ENCODE results near the gene COPS7A. TPM values are rescaled to one million over a fixed set of nuclear protein-coding genes. Genes with fewer than 3 reads are reported as not detected.

COPS7A gene
- total RNA-seq, 1 experiment from 2014 or later = 125 TPM

Other genes starting within 250 kb of the COPS7A start
- gene MRPL51, start 230.8 kb upstream of the COPS7A start, total RNA-seq (2014; rRNA removed; shearing (Covaris generic); ENCODE audit: low replicate concordance) = 140 and 315 TPM in 2 replicates
- gene NCAPD2, start 229.9 kb upstream of the COPS7A start, total RNA-seq (2014; rRNA removed; shearing (Covaris generic); ENCODE audit: low replicate concordance) = 60.2 and 95.9 TPM in 2 replicates
- gene GAPDH, start 189.5 kb upstream of the COPS7A start, total RNA-seq (2014; rRNA removed; shearing (Covaris generic); ENCODE audit: low replicate concordance) = 4,502 and 8,561 TPM in 2 replicates
- 6.1 and 13.2 TPM in 2 replicates for gene IFFO1, start 168.0 kb upstream of the COPS7A start, total RNA-seq (2014; rRNA removed; shearing (Covaris generic); ENCODE audit: low replicate concordance)
- gene NOP2, start 155.8 kb upstream of the COPS7A start, total RNA-seq (2014; rRNA removed; shearing (Covaris generic); ENCODE audit: low replicate concordance) = 64.5 and 90.4 TPM in 2 replicates
- 155 and 166 TPM in 2 replicates for gene CHD4, start 116.7 kb upstream of the COPS7A start, total RNA-seq (2014; rRNA removed; shearing (Covaris generic); ENCODE audit: low replicate concordance)
- gene LPAR5, start 88.1 kb upstream of the COPS7A start, total RNA-seq (2014; rRNA removed; shearing (Covaris generic); ENCODE audit: low replicate concordance) = 0.03 TPM in 1 of 2 replicates, not detected in the other
- gene ACRBP, start 76.6 kb upstream of the COPS7A start, total RNA-seq (2014; rRNA removed; shearing (Covaris generic); ENCODE audit: low replicate concordance) = not detected in 2 replicates
- gene ING4, start 60.9 kb upstream of the COPS7A start, total RNA-seq (2014; rRNA removed; shearing (Covaris generic); ENCODE audit: low replicate concordance) = 30.1 and 33.1 TPM in 2 replicates
- gene ZNF384, start 34.7 kb upstream of the COPS7A start, total RNA-seq (2014; rRNA removed; shearing (Covaris generic); ENCODE audit: low replicate concordance) = 9.3 and 21.9 TPM in 2 replicates
- gene PIANP, start 23.2 kb upstream of the COPS7A start, total RNA-seq (2014; rRNA removed; shearing (Covaris generic); ENCODE audit: low replicate concordance) = not detected in 2 replicates
- 178 and 274 TPM in 2 replicates for gene MLF2, start 29.1 kb downstream of the COPS7A start, total RNA-seq (2014; rRNA removed; shearing (Covaris generic); ENCODE audit: low replicate concordance)
- gene PTMS, start 42.3 kb downstream of the COPS7A start, total RNA-seq (2014; rRNA removed; shearing (Covaris generic); ENCODE audit: low replicate concordance) = 272 and 328 TPM in 2 replicates
- gene LAG3, start 48.5 kb downstream of the COPS7A start, total RNA-seq (2014; rRNA removed; shearing (Covaris generic); ENCODE audit: low replicate concordance) = 0.17 TPM in 1 of 2 replicates, not detected in the other
- gene CD4, start 65.5 kb downstream of the COPS7A start, total RNA-seq (2014; rRNA removed; shearing (Covaris generic); ENCODE audit: low replicate concordance) = not detected in 2 replicates
- gene GPR162, start 97.8 kb downstream of the COPS7A start, total RNA-seq (2014; rRNA removed; shearing (Covaris generic); ENCODE audit: low replicate concordance) = not detected in 2 replicates
- gene P3H3, start 104.4 kb downstream of the COPS7A start, total RNA-seq (2014; rRNA removed; shearing (Covaris generic); ENCODE audit: low replicate concordance) = 19.4 and 45.6 TPM in 2 replicates
- gene GNB3, start 116.9 kb downstream of the COPS7A start, total RNA-seq (2014; rRNA removed; shearing (Covaris generic); ENCODE audit: low replicate concordance) = 0.43 TPM in 1 of 2 replicates, not detected in the other
- 29.8 and 110 TPM in 2 replicates for gene CDCA3, start 127.2 kb downstream of the COPS7A start, total RNA-seq (2014; rRNA removed; shearing (Covaris generic); ENCODE audit: low replicate concordance)
- 104 and 143 TPM in 2 replicates for gene USP5, start 128.1 kb downstream of the COPS7A start, total RNA-seq (2014; rRNA removed; shearing (Covaris generic); ENCODE audit: low replicate concordance)
- gene TPI1, start 143.5 kb downstream of the COPS7A start, total RNA-seq (2014; rRNA removed; shearing (Covaris generic); ENCODE audit: low replicate concordance) = 1,500 and 1,845 TPM in 2 replicates
- 11.4 and 19.9 TPM in 2 replicates for gene SPSB2, start 149.3 kb downstream of the COPS7A start, total RNA-seq (2014; rRNA removed; shearing (Covaris generic); ENCODE audit: low replicate concordance)
- 2.7 and 49.9 TPM in 2 replicates for gene LRRC23, start 180.8 kb downstream of the COPS7A start, total RNA-seq (2014; rRNA removed; shearing (Covaris generic); ENCODE audit: low replicate concordance)
- 5.6 and 11.9 TPM in 2 replicates for gene ENO2, start 190.5 kb downstream of the COPS7A start, total RNA-seq (2014; rRNA removed; shearing (Covaris generic); ENCODE audit: low replicate concordance)
- 2.8 and 5.0 TPM in 2 replicates for gene ATN1, start 203.9 kb downstream of the COPS7A start, total RNA-seq (2014; rRNA removed; shearing (Covaris generic); ENCODE audit: low replicate concordance)
- not detected in 2 replicates for gene RNU7-1, start 219.8 kb downstream of the COPS7A start, total RNA-seq (2014; rRNA removed; shearing (Covaris generic); ENCODE audit: low replicate concordance)
- 136 and 311 TPM in 2 replicates for gene C12orf57, start 220.0 kb downstream of the COPS7A start, total RNA-seq (2014; rRNA removed; shearing (Covaris generic); ENCODE audit: low replicate concordance)
- not detected in 2 replicates for gene PTPN6, start 227.3 kb downstream of the COPS7A start, total RNA-seq (2014; rRNA removed; shearing (Covaris generic); ENCODE audit: low replicate concordance)
- 349 and 524 TPM in 2 replicates for gene PHB2, start 246.6 kb downstream of the COPS7A start, total RNA-seq (2014; rRNA removed; shearing (Covaris generic); ENCODE audit: low replicate concordance)
- 23.5 and 56.5 TPM in 2 replicates for gene EMG1, start 246.9 kb downstream of the COPS7A start, total RNA-seq (2014; rRNA removed; shearing (Covaris generic); ENCODE audit: low replicate concordance)

All from MG63 (cell line).